Immature natural killer cell (primary cell): ENCODE measurements around the gene PDE4D. TPM values are rescaled to one million over a fixed set of nuclear protein-coding genes. Genes with fewer than 3 reads are reported as not detected.
"Not testable (repeated sequence)": the region's sequence is repeated elsewhere in the genome, so short reads cannot be mapped to it uniquely, and the experiment has no call there.

Source experiments
- DNase-seq, 3 donors: peaks; one replicate each; pipeline ENCODE4 v3.0.0; 2022; ENCODE audit warnings: mixed read lengths in 1 of 3
- H3K27ac Mint-ChIP-seq, 6 donors: one replicate each; pipeline ENCODE4 v1.8.0; 2020; ENCODE audit warnings: mixed read lengths in 6 of 6, mild to moderate bottlenecking in 5 of 6, inconsistent platforms in 4 of 6, moderate library complexity in 3 of 6
- H3K27me3 Mint-ChIP-seq, 3 donors: one replicate each; pipeline ENCODE4 v1.8.0; 2020 to 2021; ENCODE audit warnings: low read depth in 3 of 3, mild to moderate bottlenecking in 3 of 3, mixed read lengths in 3 of 3, moderate library complexity in 3 of 3, inconsistent platforms in 1 of 3
- H3K36me3 Mint-ChIP-seq, 3 donors: one replicate each; pipeline ENCODE4 v1.8.0; 2020; ENCODE audit warnings: mixed read lengths in 3 of 3, inconsistent platforms in 2 of 3, mild to moderate bottlenecking in 2 of 3
- H3K4me1 Mint-ChIP-seq, 2 donors: one replicate each; pipeline ENCODE4 v1.8.0; 2020; ENCODE audit warnings: inconsistent platforms in 2 of 2, mild to moderate bottlenecking in 2 of 2, mixed read lengths in 2 of 2, moderate library complexity in 1 of 2
- H3K4me3 Mint-ChIP-seq, 5 donors: one replicate each; pipeline ENCODE4 v1.8.0; 2020; ENCODE audit warnings: mild to moderate bottlenecking in 5 of 5, mixed read lengths in 5 of 5, inconsistent platforms in 3 of 5, moderate library complexity in 3 of 5
- H3K9me3 Mint-ChIP-seq, 6 donors: one replicate each; pipeline ENCODE4 v1.8.0; 2020; ENCODE audit warnings: mild to moderate bottlenecking in 6 of 6, mixed read lengths in 6 of 6, inconsistent platforms in 4 of 6, moderate library complexity in 3 of 6
- polyA plus RNA-seq, 3 donors: library from polyadenylated mRNA; unstranded; fragments of 300-500 nt; fragmentation: Illumina TruSeq; gene quantifications; one replicate each; pipeline ENCODE4 v1.2.3, GENCODE V29; 2021

Gene PDE4D
- polyA plus RNA-seq, 3 donors from 2014 or later = 10.7 to 15.4 (median 12.6) TPM

- H3K27ac Mint-ChIP-seq = peak overlapping the region in 2 of 6 donors; percentile 4 to 56
Observed at GRCh38 chr5:59579101-59579823, 314.3 kb downstream of the PDE4D start.

GRCh38 chr5:59577485-59577884 lies 316.0 kb downstream of the PDE4D start:
- peak overlapping the region in 2 of 6 donors; percentile 30 to 56 for H3K27ac Mint-ChIP-seq

More at GRCh38 chr5:59579101-59579823, 314.3 kb downstream of the PDE4D start:
- peak overlapping the region in 3 of 5 donors; percentile 8 to 28 (median 24) for H3K4me3 Mint-ChIP-seq
- no peaks in the 10 kb centered on the region for H3K27me3 Mint-ChIP-seq
- peaks cover 25 to 27% of the 10 kb centered on the region in 2 donors for H3K4me1 Mint-ChIP-seq
- H3K9me3 Mint-ChIP-seq = no peaks in the 10 kb centered on the region
- H3K36me3 Mint-ChIP-seq = no peaks in the 10 kb centered on the region
- DNase-seq = no peak

GRCh38 chr5:59575648-59576445 lies 317.7 kb downstream of the PDE4D start:
- H3K27ac Mint-ChIP-seq = no peak overlapping the region

More at GRCh38 chr5:59577485-59577884, 316.0 kb downstream of the PDE4D start:
- no peak for DNase-seq
- Mint-ChIP-seq H3K9me3 (no peaks in the 10 kb centered on the region), H3K27me3 (no peaks in the 10 kb centered on the region), H3K4me3 (peak overlapping the region in 1 of 5 donors; percentile 61), H3K36me3 (no peaks in the 10 kb centered on the region), H3K4me1 (peaks cover 25 to 27% of the 10 kb centered on the region in 2 donors)

GRCh38 chr5:59573509-59573908 lies 320.0 kb downstream of the PDE4D start:
- Mint-ChIP-seq H3K4me1 (peaks cover 28 to 30% of the 10 kb centered on the region in 2 donors), H3K4me3 (peak overlapping the region in 1 of 5 donors; percentile 13)
- H3K27ac Mint-ChIP-seq, H3K27me3 Mint-ChIP-seq, H3K36me3 Mint-ChIP-seq, DNase-seq, H3K9me3 Mint-ChIP-seq: not testable (repeated sequence)

More at GRCh38 chr5:59575648-59576445, 317.7 kb downstream of the PDE4D start:
- Mint-ChIP-seq H3K27me3 (no peaks in the 10 kb centered on the region), H3K36me3 (no peaks in the 10 kb centered on the region), H3K9me3 (peaks cover 0 to 2% (median 0%) of the 10 kb centered on the region in 6 donors), H3K4me1 (peaks cover 25 to 27% of the 10 kb centered on the region in 2 donors), H3K4me3 (no peak overlapping the region)
- no peak for DNase-seq

- no peak overlapping the region for H3K27ac Mint-ChIP-seq
- no peak overlapping the region for H3K4me3 Mint-ChIP-seq
- peaks cover 0 to 2% (median 0%) of the 10 kb centered on the region in 6 donors for H3K9me3 Mint-ChIP-seq
- DNase-seq = no peak
- peaks cover 10% of the 10 kb centered on the region in 2 donors for H3K4me1 Mint-ChIP-seq
- H3K36me3 Mint-ChIP-seq = no peaks in the 10 kb centered on the region
- H3K27me3 Mint-ChIP-seq = peaks cover 0 to 3% (median 0%) of the 10 kb centered on the region in 3 donors
Observed at GRCh38 chr5:59571067-59571466, 322.5 kb downstream of the PDE4D start.

GRCh38 chr5:59569608-59570334 lies 323.8 kb downstream of the PDE4D start:
- peaks cover 0 to 3% (median 0%) of the 10 kb centered on the region in 6 donors for H3K9me3 Mint-ChIP-seq
- H3K27ac Mint-ChIP-seq = peak overlapping the region in 2 of 6 donors; percentile 51 to 52
- peaks cover 10% of the 10 kb centered on the region in 2 donors for H3K4me1 Mint-ChIP-seq
- peaks cover 0 to 3% (median 0%) of the 10 kb centered on the region in 3 donors for H3K27me3 Mint-ChIP-seq
- H3K4me3 Mint-ChIP-seq = peak overlapping the region in 1 of 5 donors; percentile 6
- DNase-seq = peak; percentile 22 to 30 (median 25)
- no peaks in the 10 kb centered on the region for H3K36me3 Mint-ChIP-seq

- no peak overlapping the region for H3K4me3 Mint-ChIP-seq
Observed at GRCh38 chr5:59569158-59569557, 324.4 kb downstream of the PDE4D start.

GRCh38 chr5:59568161-59568560 lies 325.4 kb downstream of the PDE4D start:
- DNase-seq = no peak
- H3K4me1 Mint-ChIP-seq = peaks cover 17 to 19% of the 10 kb centered on the region in 2 donors
- peaks cover 0 to 3% (median 0%) of the 10 kb centered on the region in 6 donors for H3K9me3 Mint-ChIP-seq
- H3K27ac Mint-ChIP-seq = no peak overlapping the region
- peaks cover 0 to 3% (median 0%) of the 10 kb centered on the region in 3 donors for H3K27me3 Mint-ChIP-seq
- H3K4me3 Mint-ChIP-seq = no peak overlapping the region
- H3K36me3 Mint-ChIP-seq = no peaks in the 10 kb centered on the region

More at GRCh38 chr5:59569158-59569557, 324.4 kb downstream of the PDE4D start:
- H3K27me3 Mint-ChIP-seq = peaks cover 0 to 3% (median 0%) of the 10 kb centered on the region in 3 donors
- H3K27ac Mint-ChIP-seq = peak overlapping the region in 1 of 6 donors; percentile 51
- peaks cover 0 to 3% (median 0%) of the 10 kb centered on the region in 6 donors for H3K9me3 Mint-ChIP-seq
- DNase-seq = no peak
- no peaks in the 10 kb centered on the region for H3K36me3 Mint-ChIP-seq
- H3K4me1 Mint-ChIP-seq = peaks cover 8 to 10% of the 10 kb centered on the region in 2 donors

GRCh38 chr5:59565551-59565950 lies 328.0 kb downstream of the PDE4D start:
- DNase-seq = no peak
- Mint-ChIP-seq H3K4me3 (no peak overlapping the region), H3K9me3 (peaks cover 0 to 3% (median 0%) of the 10 kb centered on the region in 6 donors), H3K4me1 (peaks cover 27 to 33% of the 10 kb centered on the region in 2 donors), H3K36me3 (no peaks in the 10 kb centered on the region), H3K27ac (no peak overlapping the region), H3K27me3 (peaks cover 0 to 6% (median 0%) of the 10 kb centered on the region in 3 donors)

GRCh38 chr5:59564895-59565294 lies 328.6 kb downstream of the PDE4D start:
- H3K27ac Mint-ChIP-seq = peak overlapping the region in 1 of 6 donors; percentile 38

GRCh38 chr5:59562756-59563389 lies 330.7 kb downstream of the PDE4D start:
- Mint-ChIP-seq H3K9me3 (peaks cover 0 to 3% (median 0%) of the 10 kb centered on the region in 6 donors), H3K4me1 (peaks cover 19 to 28% of the 10 kb centered on the region in 2 donors), H3K36me3 (no peaks in the 10 kb centered on the region), H3K27ac (peak overlapping the region in 5 of 6 donors; percentile 27 to 77 (median 57)), H3K27me3 (peaks cover 0 to 6% (median 1%) of the 10 kb centered on the region in 3 donors), H3K4me3 (peak overlapping the region in 2 of 5 donors; percentile 0 to 16)
- DNase-seq = peak; percentile 59 to 70 (median 63)

More at GRCh38 chr5:59564895-59565294, 328.6 kb downstream of the PDE4D start:
- peaks cover 0 to 3% (median 0%) of the 10 kb centered on the region in 6 donors for H3K9me3 Mint-ChIP-seq
- peaks cover 24 to 35% of the 10 kb centered on the region in 2 donors for H3K4me1 Mint-ChIP-seq
- DNase-seq = no peak
- peaks cover 0 to 6% (median 0%) of the 10 kb centered on the region in 3 donors for H3K27me3 Mint-ChIP-seq
- no peak overlapping the region for H3K4me3 Mint-ChIP-seq
- H3K36me3 Mint-ChIP-seq = no peaks in the 10 kb centered on the region

GRCh38 chr5:59560553-59560952 lies 333.0 kb downstream of the PDE4D start:
- no peak overlapping the region for H3K27ac Mint-ChIP-seq
- peaks cover 0 to 3% (median 1%) of the 10 kb centered on the region in 3 donors for H3K27me3 Mint-ChIP-seq

More at GRCh38 chr5:59560553-59560952, 333.0 kb downstream of the PDE4D start:
- H3K9me3 Mint-ChIP-seq = peaks cover 0 to 3% (median 0%) of the 10 kb centered on the region in 6 donors
- H3K4me1 Mint-ChIP-seq = peaks cover 19 to 28% of the 10 kb centered on the region in 2 donors
- H3K4me3 Mint-ChIP-seq = no peak overlapping the region
- H3K36me3 Mint-ChIP-seq = no peaks in the 10 kb centered on the region
- DNase-seq = no peak
